Measurements from ENCODE around the gene UGP2. TPM values are rescaled to one million over a fixed set of nuclear protein-coding genes. Genes with fewer than 3 reads are reported as not detected.

The UGP2 gene
- total RNA-seq, 2 donors from 2014 or later: 97.2 to 100 TPM

DNA sequence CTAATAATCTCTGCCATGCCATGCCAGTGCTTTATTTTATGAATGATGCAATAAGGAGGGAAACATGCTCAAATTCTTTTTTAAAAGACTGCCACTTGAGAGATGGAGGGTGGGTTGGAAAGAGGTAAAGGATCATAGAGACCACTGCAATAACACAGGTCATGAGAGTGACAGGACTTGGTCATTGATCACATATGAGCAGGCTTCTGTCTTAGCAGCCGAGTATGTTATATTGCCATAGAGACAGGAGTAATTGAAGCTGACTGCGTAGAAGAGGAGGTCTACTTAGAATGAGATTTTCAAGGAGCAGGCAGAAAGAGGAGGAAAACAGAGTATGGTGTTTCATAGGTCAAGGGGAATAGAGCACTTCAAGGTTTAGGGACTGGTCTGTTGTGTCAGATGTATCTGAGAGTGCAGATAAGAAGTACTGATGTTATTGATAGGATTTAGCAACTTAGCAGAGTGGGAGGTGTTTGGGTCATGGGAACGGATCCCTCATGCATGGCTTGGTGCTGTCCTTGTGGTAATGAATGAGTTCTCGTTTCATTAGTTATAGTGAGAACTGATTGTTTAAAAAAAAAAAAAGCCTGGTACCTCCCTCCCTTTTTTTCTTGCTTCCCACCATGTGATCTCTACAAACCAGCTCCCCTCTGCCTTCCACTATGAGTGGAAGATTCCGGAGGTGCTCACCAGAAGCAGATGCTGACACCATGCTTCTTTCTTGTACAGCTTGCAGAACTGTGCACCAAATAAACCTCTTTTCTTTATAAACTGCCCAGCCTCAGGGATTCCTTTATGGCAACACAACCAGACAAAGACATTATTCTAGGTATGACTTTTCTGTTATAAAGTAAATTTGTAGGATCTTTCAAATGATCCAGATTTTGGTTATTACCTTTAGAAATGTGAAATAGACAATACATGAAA is 32.8 kb downstream of the UGP2 start:
- no peak for ATAC-seq
- Mint-ChIP-seq H3K36me3 (peaks cover 14 to 64% of the 10 kb centered on the region in 2 donors), H3K27ac (peak overlapping the region in 1 of 2 donors; percentile 21), H3K9me3 (peaks cover 3 to 6% of the 10 kb centered on the region in 2 donors)
- no peak for DNase-seq (ENCODE audit: low spot score in 2 of 2)

DNA sequence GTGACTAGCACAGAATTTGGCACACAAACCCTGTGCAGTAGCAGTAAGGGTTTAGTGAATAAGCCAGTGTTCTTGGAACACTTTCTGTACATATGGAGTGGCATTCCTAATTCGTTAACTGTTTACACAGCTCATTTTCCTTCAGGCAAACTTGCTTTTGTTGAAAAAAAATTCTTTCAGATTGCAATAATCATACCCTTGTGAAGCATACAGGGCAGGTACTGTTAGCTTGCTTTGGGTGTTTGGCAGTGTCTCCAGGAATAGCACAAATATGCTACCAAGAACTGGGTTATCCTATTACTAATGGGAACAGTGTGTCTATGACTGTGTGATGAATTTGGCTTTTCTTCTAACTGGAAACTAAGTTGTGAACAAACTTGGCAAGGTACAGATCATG is 33.4 kb downstream of the UGP2 start:
- peaks cover 3 to 6% of the 10 kb centered on the region in 2 donors for H3K9me3 Mint-ChIP-seq
- no peak for DNase-seq (ENCODE audit: low spot score in 2 of 2)
- H3K36me3 Mint-ChIP-seq: peaks cover 14 to 64% of the 10 kb centered on the region in 2 donors
- ATAC-seq: no peak
- peak overlapping the region in 1 of 2 donors; percentile 21 for H3K27ac Mint-ChIP-seq

DNA sequence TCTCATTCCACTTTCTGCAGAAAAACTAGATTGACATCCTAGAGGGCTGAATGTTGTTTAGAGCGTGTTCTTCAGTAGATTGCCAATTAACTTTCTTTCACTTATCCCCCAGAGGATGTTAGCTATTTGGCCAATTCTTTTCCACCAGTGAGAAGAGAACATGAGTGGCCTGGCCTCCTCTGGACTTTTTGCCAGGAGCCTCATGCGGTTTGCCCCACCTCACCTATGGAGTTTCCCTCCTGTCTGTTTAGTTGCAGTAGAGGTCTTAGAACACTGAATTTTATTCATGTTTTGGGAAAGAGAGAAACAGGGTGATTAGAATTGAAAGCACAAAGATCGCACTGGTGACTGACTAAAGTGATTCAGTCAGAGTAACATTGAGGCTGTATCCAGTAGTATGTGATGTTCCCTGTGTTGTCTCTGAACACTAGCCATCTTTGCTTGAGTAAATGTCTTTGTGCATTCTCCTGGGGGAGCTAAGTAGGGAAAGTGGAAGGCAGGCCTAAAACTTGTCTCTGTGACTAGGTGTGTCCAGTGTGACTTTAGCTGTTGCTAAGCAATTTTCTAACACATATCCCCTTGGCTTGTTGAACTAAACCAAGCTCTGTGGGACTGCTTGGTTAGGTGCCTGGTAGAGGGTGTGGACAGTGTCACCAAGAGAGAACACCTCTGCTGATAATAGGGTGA is 34.0 kb downstream of the UGP2 start:
- peaks cover 3 to 6% of the 10 kb centered on the region in 2 donors for H3K9me3 Mint-ChIP-seq
- no peak for DNase-seq (ENCODE audit: low spot score in 2 of 2)
- peak overlapping the region in 1 of 2 donors; percentile 21 for H3K27ac Mint-ChIP-seq
- peaks cover 14 to 66% of the 10 kb centered on the region in 2 donors for H3K36me3 Mint-ChIP-seq
- ATAC-seq: peak in 1 of 2 donors; percentile 29

DNA sequence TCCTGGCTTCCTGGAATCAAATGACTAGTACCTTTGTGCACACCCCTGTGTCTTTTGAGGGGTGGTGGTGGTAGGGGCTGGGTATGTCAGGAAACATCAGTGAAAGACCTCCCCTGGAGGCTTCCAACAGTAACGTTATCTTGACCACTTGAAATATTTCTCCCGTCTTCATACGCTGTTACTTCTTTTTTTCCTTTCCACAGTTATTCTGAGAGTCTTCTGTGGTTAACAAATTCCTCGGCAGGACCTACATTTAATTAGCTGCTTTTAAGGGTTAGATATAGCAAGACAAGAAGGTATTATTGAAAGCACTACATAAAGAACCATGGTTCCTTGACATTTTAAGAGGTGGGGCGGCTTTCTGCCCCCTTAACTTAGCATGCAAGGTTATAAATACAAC is 34.6 kb downstream of the UGP2 start:
- peak overlapping the region in 1 of 2 donors; percentile 21 for H3K27ac Mint-ChIP-seq
- DNase-seq (ENCODE audit: low spot score in 2 of 2) (no peak), ATAC-seq (no peak)
- peaks cover 14 to 67% of the 10 kb centered on the region in 2 donors for H3K36me3 Mint-ChIP-seq
- peaks cover 3 to 6% of the 10 kb centered on the region in 2 donors for H3K9me3 Mint-ChIP-seq

DNA sequence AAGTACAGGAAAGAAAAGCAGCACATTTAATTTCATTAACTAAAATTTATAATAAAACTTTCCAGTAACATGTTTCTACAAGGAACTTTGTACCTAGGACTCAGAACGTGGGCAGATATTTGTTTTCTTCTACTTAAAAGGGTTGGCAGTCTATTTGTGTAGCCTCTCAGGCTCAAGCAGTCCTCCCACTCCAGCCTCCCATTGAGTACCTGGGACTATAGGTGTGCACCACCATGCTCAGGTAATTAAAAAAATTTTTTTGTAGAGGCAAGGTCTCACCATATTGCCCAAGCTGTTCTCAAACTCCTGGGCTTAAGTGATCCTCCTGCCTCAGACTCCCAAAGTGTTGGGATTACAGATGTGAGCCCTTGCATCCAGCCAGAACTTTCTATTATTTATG is 36.8 kb downstream of the UGP2 start:
- H3K27ac Mint-ChIP-seq: no peak overlapping the region
- H3K36me3 Mint-ChIP-seq: peaks cover 4 to 60% of the 10 kb centered on the region in 2 donors
- H3K9me3 Mint-ChIP-seq: peaks cover 0 to 2% of the 10 kb centered on the region in 2 donors
- ATAC-seq (no peak), DNase-seq (ENCODE audit: low spot score in 2 of 2) (no peak)

DNA sequence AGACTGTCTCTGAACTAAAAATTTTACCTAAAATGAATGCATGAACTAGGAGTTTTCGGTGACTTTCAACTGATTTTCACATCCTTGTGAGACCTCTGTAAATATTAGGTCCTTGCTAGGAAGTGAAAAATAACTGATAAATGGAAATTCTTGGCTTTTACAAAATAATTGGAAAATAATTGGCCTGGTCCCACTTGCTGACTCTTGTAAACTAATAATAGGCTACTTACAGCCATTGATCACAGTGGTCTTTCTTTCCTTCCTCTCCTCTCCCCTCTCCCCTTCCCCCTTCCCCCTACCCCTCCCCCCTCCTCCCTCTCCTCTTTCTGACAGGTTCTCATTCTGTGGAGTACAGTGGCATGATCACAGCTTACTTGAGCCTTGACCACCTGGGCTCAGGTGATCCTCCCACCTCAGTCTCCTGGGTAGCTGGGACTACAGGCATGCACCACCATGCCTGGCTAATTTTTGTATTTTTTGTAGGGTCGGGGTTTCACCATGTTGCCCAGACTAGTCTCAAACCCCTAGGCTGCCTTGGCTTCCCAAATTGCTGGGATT is 38.3 kb downstream of the UGP2 start:
- DNase-seq (ENCODE audit: low spot score in 2 of 2): no peak
- Mint-ChIP-seq H3K9me3 (no peaks in the 10 kb centered on the region), H3K27ac (no peak overlapping the region), H3K36me3 (peaks cover 0 to 56% of the 10 kb centered on the region in 2 donors)
- no peak for ATAC-seq

DNA sequence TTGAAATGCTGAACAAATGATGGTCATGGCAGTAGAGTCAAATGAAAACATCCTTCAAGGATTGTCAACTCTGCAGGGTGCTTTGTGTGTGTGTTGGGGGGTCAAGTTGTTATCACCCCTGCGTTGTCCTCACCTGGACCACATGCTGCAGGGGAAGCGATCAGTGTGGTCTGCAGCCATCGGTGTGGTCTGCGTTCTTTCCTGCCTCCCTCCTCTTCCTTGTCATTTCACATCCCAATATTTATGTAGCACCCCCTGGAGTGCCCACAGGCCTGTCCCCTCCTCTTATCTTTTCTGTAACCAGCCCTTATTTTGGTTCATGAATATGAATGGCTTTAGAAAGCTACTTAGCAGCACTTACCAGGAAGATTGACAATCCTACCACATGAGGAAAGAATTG is 38.9 kb downstream of the UGP2 start:
- H3K27ac Mint-ChIP-seq: no peak overlapping the region
- no peak for DNase-seq (ENCODE audit: low spot score in 2 of 2)
- no peaks in the 10 kb centered on the region for H3K9me3 Mint-ChIP-seq
- H3K36me3 Mint-ChIP-seq: peaks cover 0 to 50% of the 10 kb centered on the region in 2 donors
- no peak for ATAC-seq

DNA sequence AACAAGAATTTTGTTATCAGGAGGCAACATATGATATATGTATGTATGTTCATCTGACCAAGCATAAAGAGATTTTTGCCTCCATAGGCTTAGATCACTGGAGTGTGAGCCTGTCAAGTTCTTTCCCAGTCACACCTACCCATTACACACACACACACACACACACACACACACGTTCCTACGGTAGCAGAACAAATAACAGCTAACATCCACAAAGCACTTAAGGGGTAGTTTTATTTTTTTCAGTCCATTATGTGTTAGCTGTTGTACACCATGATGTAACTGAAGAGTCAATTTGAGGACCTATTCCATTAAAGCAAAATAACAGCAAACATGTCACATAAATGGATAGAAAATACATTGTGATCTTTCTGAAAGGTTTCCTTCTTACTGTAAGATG is 39.5 kb downstream of the UGP2 start:
- H3K27ac Mint-ChIP-seq: peak overlapping the region in 1 of 2 donors; percentile 30
- ATAC-seq (no peak), DNase-seq (ENCODE audit: low spot score in 2 of 2) (no peak)
- H3K9me3 Mint-ChIP-seq: no peaks in the 10 kb centered on the region
- peaks cover 0 to 44% of the 10 kb centered on the region in 2 donors for H3K36me3 Mint-ChIP-seq

DNA sequence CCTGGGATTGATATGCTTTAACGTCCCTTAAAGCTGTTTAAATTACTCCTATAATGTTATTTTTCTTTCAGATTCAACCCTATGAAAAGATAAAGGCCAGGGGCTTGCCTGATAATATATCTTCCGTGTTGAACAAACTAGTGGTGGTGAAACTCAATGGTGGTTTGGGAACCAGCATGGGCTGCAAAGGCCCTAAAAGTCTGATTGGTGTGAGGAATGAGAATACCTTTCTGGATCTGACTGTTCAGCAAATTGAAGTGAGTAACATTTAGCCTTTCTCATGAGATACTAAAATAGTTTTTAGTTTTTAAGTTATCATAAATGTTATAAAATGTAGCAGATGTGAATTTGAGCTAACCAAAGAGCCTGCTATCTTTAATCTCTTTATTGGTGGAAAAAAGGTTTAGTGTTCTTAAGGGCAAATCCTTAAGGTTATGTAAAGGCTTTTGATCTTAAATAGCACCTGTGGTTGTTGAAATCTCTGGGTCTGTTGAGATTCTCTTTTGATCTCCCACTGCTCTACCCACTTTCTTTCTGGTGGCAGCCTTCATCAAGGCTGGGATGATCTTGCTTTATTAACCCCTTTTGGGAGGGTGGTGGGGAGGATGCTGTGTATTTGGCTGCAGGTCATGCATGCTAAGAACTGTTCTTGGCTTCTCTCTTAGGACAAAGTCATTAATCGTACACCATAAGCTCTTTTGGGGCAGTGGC is 40.9 kb downstream of the UGP2 start:
- Mint-ChIP-seq H3K9me3 (no peaks in the 10 kb centered on the region), H3K36me3 (peaks cover 0 to 36% of the 10 kb centered on the region in 2 donors), H3K27ac (peak overlapping the region; percentile 30 to 67)
- ATAC-seq (peak; percentile 68 to 78), DNase-seq (ENCODE audit: low spot score in 2 of 2) (no peak)

DNA sequence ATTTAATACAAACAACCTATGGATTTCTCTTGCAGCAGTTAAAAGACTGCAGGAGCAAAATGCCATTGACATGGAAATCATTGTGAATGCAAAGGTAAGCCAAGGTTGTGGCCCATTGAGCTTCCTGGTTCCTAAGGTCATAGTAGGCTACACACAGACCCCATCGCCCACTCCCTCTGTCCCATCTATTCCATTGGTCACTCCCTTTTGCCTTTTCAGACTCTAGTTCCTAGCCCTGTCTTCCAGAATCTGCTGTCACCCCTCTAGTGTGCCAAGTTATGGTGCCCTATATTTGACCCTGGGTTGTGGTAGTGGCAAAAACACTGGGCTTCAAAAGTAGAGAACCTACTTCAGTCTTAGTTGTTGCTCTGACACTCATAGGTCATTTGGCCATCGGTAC is 44.7 kb downstream of the UGP2 start:
- Mint-ChIP-seq H3K36me3 (peaks cover 0 to 45% of the 10 kb centered on the region in 2 donors), H3K27ac (no peak overlapping the region)
- ATAC-seq: no peak

DNA sequence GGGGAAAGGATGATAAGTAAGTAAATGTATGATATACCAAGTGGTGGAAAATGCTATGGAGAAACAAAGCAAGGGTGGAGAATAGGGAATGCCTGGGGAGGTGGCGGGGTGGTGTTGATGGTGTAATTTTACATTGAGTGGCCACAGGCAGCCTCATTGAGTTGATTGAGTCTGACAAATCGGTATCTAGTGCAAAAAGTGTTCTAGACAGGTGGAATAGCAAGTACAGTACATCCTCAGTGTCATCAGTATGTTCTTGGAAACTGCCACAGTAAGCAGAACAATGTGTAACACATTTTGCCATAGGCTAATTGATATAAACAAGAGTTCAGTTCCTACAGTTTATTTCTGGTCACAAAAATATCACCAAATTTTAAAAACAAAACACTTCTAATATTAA is 46.4 kb downstream of the UGP2 start:
- peaks cover 0 to 34% of the 10 kb centered on the region in 2 donors for H3K36me3 Mint-ChIP-seq
- no peaks in the 10 kb centered on the region for H3K9me3 Mint-ChIP-seq
- peak overlapping the region in 1 of 2 donors; percentile 59 for H3K27ac Mint-ChIP-seq
- ATAC-seq (no peak), DNase-seq (ENCODE audit: low spot score in 2 of 2) (no peak)

More for the DNA sequence above, 44.7 kb downstream of the UGP2 start:
- no peaks in the 10 kb centered on the region for H3K9me3 Mint-ChIP-seq
- DNase-seq (ENCODE audit: low spot score in 2 of 2): no peak

DNA sequence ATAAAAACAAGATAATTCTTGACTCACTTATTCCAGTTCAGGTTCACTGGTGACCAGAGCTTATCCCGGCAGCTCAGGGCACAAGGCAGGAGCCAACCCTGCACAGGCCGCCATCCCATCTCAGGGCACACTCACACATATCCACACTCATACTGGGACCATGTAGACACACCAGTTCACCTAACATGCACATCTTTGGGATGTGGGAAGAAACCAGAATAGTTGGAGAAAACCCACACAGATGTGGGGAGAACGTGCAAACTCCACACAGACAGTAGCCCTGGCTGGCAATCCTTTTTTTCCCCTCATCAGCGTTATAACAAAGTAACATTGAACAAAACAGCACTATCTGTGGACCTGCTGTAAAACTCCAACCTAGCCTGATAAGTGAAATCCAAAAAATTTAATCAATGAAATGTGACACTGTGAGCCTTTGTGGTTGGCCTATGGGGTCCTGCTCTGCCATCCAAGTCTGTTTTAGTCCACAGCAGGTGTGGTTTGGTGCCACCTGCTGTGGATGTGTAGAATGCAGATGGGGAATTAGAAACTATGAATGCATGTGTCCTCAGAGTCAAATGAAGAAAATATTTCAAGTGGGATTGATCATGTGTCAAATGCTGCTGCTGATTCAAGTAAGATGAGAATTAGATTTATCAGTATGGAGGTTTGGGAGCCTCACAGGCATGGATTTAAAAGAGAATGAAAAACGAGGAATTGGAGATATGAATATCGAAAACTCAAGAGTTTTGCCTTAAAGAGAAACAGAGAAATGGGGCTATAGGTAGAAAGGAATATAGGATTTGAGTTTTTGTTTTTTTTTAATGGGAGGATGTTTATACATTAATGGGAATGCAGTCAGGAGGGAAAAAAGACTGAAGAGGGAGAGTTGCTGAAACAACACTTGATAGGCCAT is 47.0 kb downstream of the UGP2 start:
- Mint-ChIP-seq H3K27ac (peak overlapping the region; percentile 50 to 58), H3K9me3 (no peaks in the 10 kb centered on the region), H3K36me3 (peaks cover 0 to 34% of the 10 kb centered on the region in 2 donors)
- ATAC-seq (peak; percentile 55 to 80), DNase-seq (ENCODE audit: low spot score in 2 of 2) (peak in 1 of 2 donors; percentile 41)

DNA sequence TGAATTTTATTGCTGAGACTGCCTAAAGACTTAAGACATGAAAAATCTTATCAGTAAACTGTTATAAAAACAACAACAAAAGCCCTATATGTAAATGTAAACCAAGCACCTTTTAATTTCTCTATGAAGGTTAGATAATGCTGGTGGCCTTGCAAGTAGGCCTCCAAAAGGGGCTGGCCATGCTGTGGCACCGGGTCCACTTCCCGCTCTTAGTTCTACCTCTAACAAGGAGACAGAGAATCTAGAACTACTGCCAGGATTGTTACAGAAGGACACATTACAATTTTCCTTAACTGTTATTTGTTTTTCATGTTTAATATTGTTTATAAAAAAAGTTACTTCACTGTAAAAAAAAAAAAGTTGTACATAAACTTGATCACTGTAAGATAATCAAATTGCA is 49.0 kb downstream of the UGP2 start:
- Mint-ChIP-seq H3K9me3 (no peaks in the 10 kb centered on the region), H3K36me3 (peaks cover 0 to 26% of the 10 kb centered on the region in 2 donors), H3K27ac (peak overlapping the region in 1 of 2 donors; percentile 65)
- ATAC-seq (no peak), DNase-seq (ENCODE audit: low spot score in 2 of 2) (no peak)

DNA sequence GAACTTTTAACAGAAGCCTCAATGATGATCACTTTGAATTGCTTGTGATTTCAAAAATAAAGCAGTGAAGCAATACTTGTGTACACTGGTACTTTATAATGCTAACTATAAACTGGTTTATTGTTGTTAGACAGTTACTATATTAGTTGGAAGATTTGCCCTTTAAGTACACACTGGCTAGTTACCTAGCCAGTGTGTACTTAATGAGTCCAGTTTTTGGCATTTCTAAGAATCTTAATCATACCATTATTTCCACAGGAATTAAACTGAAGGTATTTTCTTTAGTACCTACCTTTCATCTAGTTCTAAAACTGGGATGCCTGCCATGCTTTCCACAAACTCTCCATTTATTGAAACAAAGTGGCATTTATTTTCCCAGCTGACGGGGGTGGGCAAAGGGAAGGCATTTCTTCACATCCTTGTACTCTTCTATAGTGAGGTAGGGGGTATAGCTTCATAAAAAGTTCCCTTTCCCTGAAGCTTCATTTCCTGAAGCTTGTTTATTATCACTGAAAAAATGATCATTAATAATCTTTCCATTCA is 49.9 kb downstream of the UGP2 start:
- Mint-ChIP-seq H3K36me3 (peaks cover 0 to 23% of the 10 kb centered on the region in 2 donors), H3K9me3 (no peaks in the 10 kb centered on the region), H3K27ac (no peak overlapping the region)
- no peak for DNase-seq (ENCODE audit: low spot score in 2 of 2)
- ATAC-seq: no peak

DNA sequence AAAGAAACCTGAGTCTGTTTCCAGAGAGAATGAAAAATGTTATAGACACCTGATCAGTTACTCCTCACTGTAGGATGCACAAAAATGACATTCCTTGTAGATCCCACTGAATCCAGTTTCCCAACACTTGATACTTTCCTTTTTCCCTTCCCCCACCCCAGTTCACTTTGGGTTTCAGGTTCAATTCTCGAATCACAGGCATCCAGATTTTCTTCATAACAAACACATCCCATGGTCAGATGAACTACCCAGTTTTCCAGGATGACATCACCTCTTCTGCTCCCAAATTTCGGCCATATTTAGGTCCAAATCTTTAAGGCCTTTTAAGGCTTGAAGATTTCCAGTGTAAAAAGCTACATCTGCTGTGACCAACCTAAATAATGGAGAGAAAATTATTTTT is 51.5 kb downstream of the UGP2 start:
- Mint-ChIP-seq H3K36me3 (peaks cover 0 to 21% of the 10 kb centered on the region in 2 donors), H3K27ac (peak overlapping the region; percentile 35 to 72), H3K9me3 (no peaks in the 10 kb centered on the region)
- DNase-seq (ENCODE audit: low spot score in 2 of 2): no peak
- no peak for ATAC-seq
